Activated CD8-positive, alpha-beta T cell treated with anti-CD3 and anti-CD28 coated beads for 36 hours (primary cell): ENCODE results near the gene GPR180. TPM values are rescaled to one million over a fixed set of nuclear protein-coding genes. Genes with fewer than 3 reads are reported as not detected.

Experiments used
- ATAC-seq: fragments of 200-7000 bp; cut with Tn5 transposase; one replicate; pipeline ENCODE4 v1.10.0; 2021; ENCODE audit warnings: mild to moderate bottlenecking, moderate library complexity
- CTCF ChIA-PET: fragments of 350-600 bp; sonication (Branson Sonifier 250); formaldehyde crosslinking; loops from one replicate; lab custom pipeline; 2021; ENCODE audit warnings: antibody characterized with exemption; lab: Charles Lee
- POLR2A ChIA-PET: fragments of 350-600 bp; sonication (Branson Sonifier 250); formaldehyde crosslinking; loops from one replicate; lab custom pipeline; 2021; ENCODE audit warnings: antibody characterized with exemption; lab: Charles Lee
- DNase-seq: peaks from one replicate; pipeline ENCODE4 v3.0.0-alpha.2; 2020
- H3K27ac Mint-ChIP-seq: one replicate; pipeline ENCODE4 v1.8.0; 2021; ENCODE audit warnings: mild to moderate bottlenecking, mixed read lengths
- H3K27me3 Mint-ChIP-seq: one replicate; pipeline ENCODE4 v1.8.0; 2021; ENCODE audit warnings: mixed read lengths
- H3K36me3 Mint-ChIP-seq: one replicate; pipeline ENCODE4 v1.8.0; 2021; ENCODE audit warnings: low read depth, mixed read lengths
- H3K4me1 Mint-ChIP-seq: one replicate; pipeline ENCODE4 v1.8.0; 2021; ENCODE audit warnings: low read depth, mixed read lengths
- H3K4me3 Mint-ChIP-seq: one replicate; pipeline ENCODE4 v1.8.0; 2021; ENCODE audit warnings: mild to moderate bottlenecking, moderate library complexity, mixed read lengths
- H3K9me3 Mint-ChIP-seq: one replicate; pipeline ENCODE4 v1.8.0; 2021; ENCODE audit warnings: mixed read lengths
- CTCF ChIP-seq: fragments of 200-600 bp; IDR thresholded peaks from one replicate; pipeline ENCODE4 v1.8.0; 2022; ENCODE audit warnings: antibody characterized with exemption, mild to moderate bottlenecking
- intact Hi-C: fragments of 100-400 bp; cut with micrococcal nuclease; formaldehyde crosslinking; loops from one replicate; pipeline ENCODE4 v1.10.0; 2022
- total RNA-seq, 2 experiments: library from RNA; stranded (reverse); gene quantifications; one replicate each; pipeline ENCODE4 v1.2.3, GENCODE V29; 2021

The GPR180 gene
- total RNA-seq, 2 experiments from 2014 or later = 7.5 to 7.7 TPM

DNA sequence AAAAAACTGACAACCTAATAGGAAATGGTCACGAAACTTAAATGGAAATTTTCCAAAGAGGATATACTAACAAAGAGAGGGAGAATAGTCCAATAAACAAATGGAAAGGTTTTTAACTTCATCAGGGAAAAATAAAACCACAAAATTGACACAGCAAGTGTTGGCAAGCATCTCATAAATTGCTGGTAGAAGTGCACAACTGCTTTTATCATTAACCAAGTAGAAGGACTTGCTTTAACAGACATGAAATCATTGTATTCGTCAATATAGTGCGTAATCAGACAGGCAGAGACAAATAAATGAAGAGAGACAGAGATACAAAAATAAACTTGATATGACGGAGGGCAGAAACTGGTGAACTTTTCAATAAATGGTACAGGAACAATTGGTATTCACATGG is 13.1 kb upstream of the GPR180 start:
- H3K4me1 Mint-ChIP-seq = peaks cover 44% of the 10 kb centered on the region
- no peak overlapping the region for H3K4me3 Mint-ChIP-seq
- no peak for TF ChIP-seq CTCF
- CTCF ChIA-PET = no interaction called here
- intact Hi-C loops = no loop called here
- H3K27ac Mint-ChIP-seq = no peak overlapping the region
- no peaks in the 10 kb centered on the region for H3K9me3 Mint-ChIP-seq
- DNase-seq = no peak
- H3K36me3 Mint-ChIP-seq = peaks cover 44% of the 10 kb centered on the region
- ATAC-seq = no peak
- no peaks in the 10 kb centered on the region for H3K27me3 Mint-ChIP-seq
- POLR2A ChIA-PET = no interaction called here

GRCh38 chr13:94590744-94591143 is 10.9 kb upstream of the GPR180 start:
- Mint-ChIP-seq H3K4me3 (no peak overlapping the region), H3K27ac (no peak overlapping the region), H3K4me1 (peaks cover 54% of the 10 kb centered on the region), H3K9me3 (no peaks in the 10 kb centered on the region), H3K36me3 (peaks cover 50% of the 10 kb centered on the region), H3K27me3 (no peaks in the 10 kb centered on the region)
- peak; percentile 33 for DNase-seq
- no peak for TF ChIP-seq CTCF
- ChIA-PET CTCF (interaction anchor here (1.1 kb wide), 1 partner anchor 27 kb away, joined by 3 read pairs; no protein-coding TSS in a partner anchor), POLR2A (no interaction called here)
- ATAC-seq = no peak
- intact Hi-C loops = no loop called here

GRCh38 chr13:94595001-94595949 is 6.4 kb upstream of the GPR180 start:
- ChIA-PET CTCF (interaction anchor here (0.8 to 1.9 kb wide), 6 partner anchors 18 to 160 kb away, joined by 3 to 12 read pairs (median 4); no protein-coding TSS in a partner anchor), POLR2A (interaction anchor here (0.5 to 1.8 kb wide), 8 partner anchors 10 to 1849 kb away, joined by 3 to 27 read pairs (median 3); no protein-coding TSS in a partner anchor)
- intact Hi-C loops = loop anchor here (5.0 kb wide), 1 partner anchor 48 kb away; no protein-coding TSS in a partner anchor
- H3K4me3 Mint-ChIP-seq = peak overlapping the region; percentile 97
- no peak for TF ChIP-seq CTCF
- H3K9me3 Mint-ChIP-seq = no peaks in the 10 kb centered on the region
- no peaks in the 10 kb centered on the region for H3K27me3 Mint-ChIP-seq
- peaks cover 29% of the 10 kb centered on the region for H3K36me3 Mint-ChIP-seq
- H3K27ac Mint-ChIP-seq = peak overlapping the region; percentile 93
- peak; percentile 63 for ATAC-seq
- DNase-seq = peak; percentile 56
- H3K4me1 Mint-ChIP-seq = peaks cover 37% of the 10 kb centered on the region

DNA sequence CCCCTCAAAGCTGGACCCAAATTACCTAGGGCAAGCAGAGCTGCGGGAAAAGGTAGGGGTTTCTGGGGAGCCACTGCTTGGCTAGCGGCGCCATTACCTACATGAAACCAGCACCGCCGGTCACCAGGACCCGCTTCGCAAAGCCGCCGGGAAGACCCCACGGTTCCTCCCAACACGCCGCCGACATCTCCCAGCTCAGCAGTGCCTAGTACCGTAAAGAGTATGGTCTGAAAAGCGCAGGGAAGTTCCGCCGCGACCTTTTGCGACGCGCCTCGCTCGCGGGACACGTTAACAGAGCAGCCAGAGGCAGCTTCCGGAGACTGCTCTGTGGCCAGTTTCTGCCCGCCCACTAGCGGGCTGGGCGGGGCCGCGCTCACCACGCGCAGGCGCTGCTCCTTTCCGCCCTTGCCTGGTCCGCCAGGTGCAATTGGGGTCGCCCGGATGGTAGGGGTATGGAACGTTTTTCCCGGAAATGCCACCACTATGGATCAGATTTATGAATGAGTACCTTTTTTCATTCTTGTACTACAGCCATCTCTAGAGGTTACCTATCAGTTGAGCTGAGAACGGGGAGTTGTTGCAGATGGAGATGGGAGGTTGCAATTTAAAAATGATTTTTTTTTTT is 5.6 kb upstream of the GPR180 start, which contains the start of gene TGDS:
TGDS (minus strand) TSS at position 203 of the 625 bp plus-strand sequence; CDS start at position 187, 16 bp downstream.
- H3K36me3 Mint-ChIP-seq = peaks cover 26% of the 10 kb centered on the region
- POLR2A ChIA-PET = interaction anchor here (0.5 to 1.8 kb wide), 10 partner anchors 9 to 1850 kb away, joined by 3 to 27 read pairs (median 3); no protein-coding TSS in a partner anchor
- DNase-seq (peak; percentile 95), ATAC-seq (peak; percentile 95)
- peaks cover 3% of the 10 kb centered on the region for H3K9me3 Mint-ChIP-seq
- no peaks in the 10 kb centered on the region for H3K27me3 Mint-ChIP-seq
- no peak for TF ChIP-seq CTCF
- intact Hi-C loops = loop anchor here (5.0 kb wide), 1 partner anchor 49 kb away; no protein-coding TSS in a partner anchor
- CTCF ChIA-PET = interaction anchor here (0.8 to 1.9 kb wide), 6 partner anchors 19 to 161 kb away, joined by 3 to 12 read pairs (median 4); no protein-coding TSS in a partner anchor
- H3K4me1 Mint-ChIP-seq = peaks cover 36% of the 10 kb centered on the region
- peak within 1 kb of the TSS; percentile 93 for H3K27ac Mint-ChIP-seq
- peak within 1 kb of the TSS; percentile 97 for H3K4me3 Mint-ChIP-seq
